Measurements from ENCODE around the gene GOSR1.

GOSR1 gene

GRCh38 chr17:30576326-30576861 lies 99.2 kb downstream of the GOSR1 start:
- DNase-seq, result peak in 1 of 5 experiments; percentile 19
